Measurements from ENCODE around the gene ATRAID. TPM values are rescaled to one million over a fixed set of nuclear protein-coding genes. Genes with fewer than 3 reads are reported as not detected.

Gene ATRAID
- polyA plus RNA-seq, 3 donors = 120 to 298 (median 287) TPM

DNA sequence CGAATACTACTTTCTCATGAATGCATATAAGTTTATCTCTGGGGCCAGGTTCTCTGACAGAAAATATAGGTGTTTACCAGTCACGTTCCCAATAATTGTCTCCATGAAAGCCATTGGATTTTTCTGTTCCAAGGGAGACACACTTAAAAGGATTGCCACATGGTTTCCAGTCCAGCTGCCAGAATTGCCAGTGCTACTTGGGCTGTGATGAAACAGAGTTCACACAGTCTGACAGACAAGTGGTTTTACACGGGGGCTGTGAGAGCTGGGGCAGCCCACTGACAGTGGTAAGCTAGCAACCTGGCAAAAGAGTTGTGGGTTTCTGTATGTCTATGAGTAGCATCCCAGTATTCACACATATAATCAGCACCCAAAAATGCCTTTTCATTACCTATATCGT is 27.7 kb upstream of the ATRAID start:
- no peaks in the 10 kb centered on the region for H3K4me1 ChIP-seq (ENCODE audit: control insufficient read depth in 1 of 2, insufficient read depth in 2 of 2, low read length in 2 of 2)
- no peak overlapping the region for H3K4me3 Mint-ChIP-seq
- DNase-seq = no peak
- no peaks in the 10 kb centered on the region for H4K20me1 ChIP-seq (ENCODE audit: insufficient read depth, low read length)
- peaks cover 2% of the 10 kb centered on the region for H3K4me1 Mint-ChIP-seq
- 100% methylated on average over 1 of the region's 4 CpGs for WGBS (ENCODE audit: insufficient coverage)
- no peaks in the 10 kb centered on the region for H3K36me3 Mint-ChIP-seq
- no peak overlapping the region for H3K27ac Mint-ChIP-seq
- no peak overlapping the region for H3K4me3 ChIP-seq (replicated peaks in 1 of 3; ENCODE audit: low read depth in 2 of 3, low read length in 3 of 3)
- no peaks in the 10 kb centered on the region for H3K36me3 ChIP-seq (replicated peaks in 1 of 2; ENCODE audit: control insufficient read depth in 1 of 2, insufficient read depth in 2 of 2, low read length in 2 of 2)
- H3K9me3 ChIP-seq (replicated peaks in 1 of 2; ENCODE audit: control insufficient read depth in 1 of 2, insufficient read depth in 1 of 2, low read length in 2 of 2) = no peaks in the 10 kb centered on the region
- H3K27me3 Mint-ChIP-seq (ENCODE audit: low read depth in 3 of 3) = peaks cover 3 to 10% (median 7%) of the 10 kb centered on the region in 3 donors
- H3K4me2 ChIP-seq (replicated peaks; ENCODE audit: extremely low read depth, low read length, poor library complexity, severe bottlenecking) = no peak overlapping the region
- TF ChIP-seq, protein P1, sequence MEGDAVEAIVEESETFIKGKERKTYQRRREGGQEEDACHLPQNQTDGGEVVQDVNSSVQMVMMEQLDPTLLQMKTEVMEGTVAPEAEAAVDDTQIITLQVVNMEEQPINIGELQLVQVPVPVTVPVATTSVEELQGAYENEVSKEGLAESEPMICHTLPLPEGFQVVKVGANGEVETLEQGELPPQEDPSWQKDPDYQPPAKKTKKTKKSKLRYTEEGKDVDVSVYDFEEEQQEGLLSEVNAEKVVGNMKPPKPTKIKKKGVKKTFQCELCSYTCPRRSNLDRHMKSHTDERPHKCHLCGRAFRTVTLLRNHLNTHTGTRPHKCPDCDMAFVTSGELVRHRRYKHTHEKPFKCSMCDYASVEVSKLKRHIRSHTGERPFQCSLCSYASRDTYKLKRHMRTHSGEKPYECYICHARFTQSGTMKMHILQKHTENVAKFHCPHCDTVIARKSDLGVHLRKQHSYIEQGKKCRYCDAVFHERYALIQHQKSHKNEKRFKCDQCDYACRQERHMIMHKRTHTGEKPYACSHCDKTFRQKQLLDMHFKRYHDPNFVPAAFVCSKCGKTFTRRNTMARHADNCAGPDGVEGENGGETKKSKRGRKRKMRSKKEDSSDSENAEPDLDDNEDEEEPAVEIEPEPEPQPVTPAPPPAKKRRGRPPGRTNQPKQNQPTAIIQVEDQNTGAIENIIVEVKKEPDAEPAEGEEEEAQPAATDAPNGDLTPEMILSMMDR (IDR thresholded peaks at IDR 0.05) = no peak
- H3K27me3 ChIP-seq (ENCODE audit: control insufficient read depth in 2 of 2, insufficient read depth in 2 of 2, low read length in 2 of 2) = no peaks in the 10 kb centered on the region
- H2AFZ ChIP-seq (ENCODE audit: insufficient read depth, low read depth, low read length, poor library complexity, severe bottlenecking) = no peak overlapping the region
- no peak overlapping the region for H3K27ac ChIP-seq (ENCODE audit: low read depth in 1 of 2, low read length in 2 of 2)
- intact Hi-C loops (cut with micrococcal nuclease) = no loop called here
- H3K79me2 ChIP-seq (ENCODE audit: insufficient read depth, low read length) = no peaks in the 10 kb centered on the region
- no peak overlapping the region for H3K9ac ChIP-seq (ENCODE audit: insufficient read depth, low read length, poor library complexity, severe bottlenecking)
- H3K9me3 Mint-ChIP-seq = peaks cover 0 to 1% (median 0%) of the 10 kb centered on the region in 7 donors

DNA sequence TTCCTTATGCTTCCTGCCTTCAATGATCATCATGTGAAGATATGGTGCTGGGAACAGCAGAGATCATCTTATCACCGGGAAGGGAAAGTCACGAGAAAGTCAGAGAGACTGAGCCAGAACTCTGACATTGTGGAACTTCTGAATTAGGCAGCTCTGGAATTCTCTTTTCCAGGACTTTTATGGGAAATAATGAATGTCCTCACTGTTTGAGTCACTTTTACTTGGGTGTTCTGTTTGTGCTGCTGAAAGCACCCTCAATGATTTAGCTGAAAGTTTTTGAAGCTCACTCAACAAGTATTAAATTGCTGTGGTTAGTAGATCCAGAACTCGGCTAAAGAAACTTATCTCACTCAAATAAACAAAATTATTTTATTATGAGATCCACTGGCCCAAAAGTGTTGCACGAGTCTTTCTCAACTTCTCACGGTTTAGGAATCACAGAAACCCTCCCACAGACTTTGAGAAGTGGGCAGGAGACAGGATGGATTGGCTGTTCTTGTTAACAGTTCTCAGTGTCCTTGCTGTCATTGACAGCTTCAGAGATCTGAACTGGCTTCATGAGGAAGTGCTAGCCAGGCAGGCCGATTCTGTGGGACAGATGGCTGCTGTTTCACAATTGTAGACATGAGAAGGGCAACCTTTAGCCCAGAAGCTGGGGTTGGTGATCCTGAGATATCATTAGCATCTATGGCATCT is 26.4 kb upstream of the ATRAID start:
- H3K4me3 ChIP-seq (replicated peaks in 1 of 3; ENCODE audit: low read depth in 2 of 3, low read length in 3 of 3) = no peak overlapping the region
- peak in 2 of 3 donors; percentile 10 to 18 for DNase-seq
- no peaks in the 10 kb centered on the region for H3K9me3 ChIP-seq (replicated peaks in 1 of 2; ENCODE audit: control insufficient read depth in 1 of 2, insufficient read depth in 1 of 2, low read length in 2 of 2)
- H3K4me1 Mint-ChIP-seq = peaks cover 2% of the 10 kb centered on the region
- WGBS (ENCODE audit: insufficient coverage) = 67% methylated on average over 3 of the region's 6 CpGs
- H3K27me3 Mint-ChIP-seq (ENCODE audit: low read depth in 3 of 3) = peaks cover 3 to 10% (median 4%) of the 10 kb centered on the region in 3 donors
- TF ChIP-seq, protein P1 (IDR thresholded peaks at IDR 0.05) = no peak
- H3K79me2 ChIP-seq (ENCODE audit: insufficient read depth, low read length) = no peaks in the 10 kb centered on the region
- H3K4me3 Mint-ChIP-seq = no peak overlapping the region
- no peaks in the 10 kb centered on the region for H3K27me3 ChIP-seq (ENCODE audit: control insufficient read depth in 2 of 2, insufficient read depth in 2 of 2, low read length in 2 of 2)
- no peak overlapping the region for H3K27ac ChIP-seq (ENCODE audit: low read depth in 1 of 2, low read length in 2 of 2)
- no peaks in the 10 kb centered on the region for H3K36me3 Mint-ChIP-seq
- intact Hi-C loops (cut with micrococcal nuclease) = no loop called here
- no peaks in the 10 kb centered on the region for H3K4me1 ChIP-seq (ENCODE audit: control insufficient read depth in 1 of 2, insufficient read depth in 2 of 2, low read length in 2 of 2)
- H3K4me2 ChIP-seq (replicated peaks; ENCODE audit: extremely low read depth, low read length, poor library complexity, severe bottlenecking) = no peak overlapping the region
- H3K9me3 Mint-ChIP-seq = peaks cover 0 to 2% (median 0%) of the 10 kb centered on the region in 7 donors
- H3K36me3 ChIP-seq (replicated peaks in 1 of 2; ENCODE audit: control insufficient read depth in 1 of 2, insufficient read depth in 2 of 2, low read length in 2 of 2) = no peaks in the 10 kb centered on the region
- H4K20me1 ChIP-seq (ENCODE audit: insufficient read depth, low read length) = no peaks in the 10 kb centered on the region
- H3K9ac ChIP-seq (ENCODE audit: insufficient read depth, low read length, poor library complexity, severe bottlenecking) = no peak overlapping the region
- peak overlapping the region; percentile 51 for H2AFZ ChIP-seq (ENCODE audit: insufficient read depth, low read depth, low read length, poor library complexity, severe bottlenecking)
- peak overlapping the region in 1 of 7 donors; percentile 38 for H3K27ac Mint-ChIP-seq
